Uterus (tissue), 2 donors: Measurements from ENCODE around the gene PCBD1.

Source experiments
- CTCF ChIP-seq, 4 experiments: fragments of 200-600 bp in 2 of 4; fragments of 450-650 bp in 2 of 4; sonication (generic) in 2 of 4; IDR thresholded peaks; one replicate each; pipeline ENCODE4 v1.5.1; 2016 to 2019; ENCODE audit warnings: antibody characterized with exemption in 4 of 4, mild to moderate bottlenecking in 2 of 4, moderate library complexity in 1 of 4
- POLR2A ChIP-seq, 2 donors: fragments of 450-650 bp; IDR thresholded peaks; one replicate each; pipeline ENCODE4 v1.6.1; 2016; ENCODE audit warnings: antibody characterized with exemption in 2 of 2, mild to moderate bottlenecking in 1 of 2, moderate library complexity in 1 of 2

DNA sequence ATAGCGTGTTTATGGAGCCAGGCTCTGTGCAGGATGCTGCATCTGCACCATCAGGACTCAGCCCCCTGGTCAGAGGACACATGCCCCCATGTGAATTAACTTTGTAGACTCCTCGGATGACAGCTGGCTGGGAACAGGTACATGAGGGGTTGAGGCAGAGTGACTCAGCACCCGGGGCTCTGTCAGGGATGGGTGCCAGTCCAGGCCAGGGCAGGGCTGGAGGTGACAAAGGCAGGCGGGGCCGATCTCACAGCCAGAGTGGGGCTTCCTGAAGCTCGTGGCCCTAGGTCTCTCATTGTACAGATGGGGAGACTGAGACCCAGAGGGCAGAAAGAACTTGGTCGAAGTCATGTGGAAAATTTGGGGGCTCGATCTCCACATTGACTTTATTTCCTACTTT, 35.3 kb upstream of the PCBD1 start:
- TF ChIP-seq POLR2A (IDR thresholded peaks at IDR 0.05), result no peak
- no peak for TF ChIP-seq CTCF (IDR thresholded peaks at IDR 0.05)
